ENCODE data around the gene UBE2L5.

UBE2L5 gene

DNA sequence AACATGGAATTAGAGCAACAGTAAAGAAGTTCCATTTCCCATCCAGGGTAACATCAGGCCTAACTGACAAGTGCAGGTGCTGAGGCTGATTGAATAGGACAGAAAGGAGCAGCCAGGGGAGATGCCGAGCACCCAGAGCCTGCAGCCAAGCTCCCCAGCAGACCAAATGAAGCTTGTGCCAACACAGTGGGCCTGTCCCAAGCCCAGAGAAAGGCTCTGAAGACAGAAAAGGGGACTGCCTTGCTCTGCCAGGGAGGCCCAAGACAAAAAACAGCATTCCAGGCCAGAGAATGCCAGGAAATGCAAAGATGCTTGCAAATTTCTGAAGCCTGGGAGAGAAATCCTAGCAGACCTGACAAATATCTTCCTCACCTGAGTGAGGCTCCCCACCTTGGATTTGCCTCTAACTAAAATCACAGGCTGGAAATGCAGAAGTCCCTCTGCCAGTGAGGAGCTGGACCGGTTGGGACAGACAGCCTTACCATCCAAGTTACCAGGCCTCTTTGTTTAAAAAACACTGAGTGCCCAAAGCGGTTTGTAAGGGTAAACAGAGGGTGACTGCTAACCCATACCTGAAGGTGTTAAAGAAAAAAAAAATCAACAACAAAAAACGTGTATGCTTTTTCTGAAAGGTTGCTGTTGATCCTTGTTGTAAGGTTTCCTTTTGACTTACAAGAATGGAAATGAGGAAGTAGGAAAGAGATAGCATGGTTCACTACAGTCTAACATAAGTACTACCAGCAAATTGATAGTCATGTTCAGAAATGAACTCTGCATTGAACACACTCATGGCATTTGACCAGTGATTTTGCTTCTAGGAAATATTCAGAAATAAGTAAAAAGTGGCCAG is 55.3 kb downstream of the UBE2L5 start:
- DNase-seq, result no peak

Data from fibroblast of skin of scalp (primary cell).